ENCODE data around the gene IFI44L.
A peak's percentile ranks its signal among the peaks of the same experiment; 100 is the strongest.

The IFI44L gene

GRCh38 chr1:78688697-78689096, 68.4 kb downstream of the IFI44L start:
- peak; percentile 24 for DNase-seq (ENCODE audit: low spot score)

GRCh38 chr1:78690516-78690915, 70.3 kb downstream of the IFI44L start:
- DNase-seq (ENCODE audit: low spot score) = no peak

- peak; percentile 26 for DNase-seq (ENCODE audit: low spot score)
These were observed 71.9 kb downstream of the IFI44L start for GRCh38 chr1:78691995-78692747.

Measured in kidney capillary endothelial cell (primary cell).